ENCODE data around the gene TSHZ1. TPM values are rescaled to one million over a fixed set of nuclear protein-coding genes. Genes with fewer than 3 reads are reported as not detected.
A peak's percentile ranks its signal among the peaks of the same experiment; 100 is the strongest.

The TSHZ1 gene
- total RNA-seq, 1 donor: 10.5 TPM

GRCh38 chr18:75202696-75203365 lies 7.8 kb upstream of the TSHZ1 start:
- H4K20me1 ChIP-seq (ENCODE audit: insufficient read depth, low read length): peaks cover 25% of the 10 kb centered on the region
- H3K36me3 ChIP-seq (ENCODE audit: insufficient read depth, low read length): peaks cover 4% of the 10 kb centered on the region
- H3K27me3 ChIP-seq (ENCODE audit: insufficient read depth, low read length): no peaks in the 10 kb centered on the region
- no peak overlapping the region for H3K4me3 ChIP-seq (ENCODE audit: insufficient read depth, low read length)
- no peak overlapping the region for H3K4me2 ChIP-seq (ENCODE audit: insufficient read depth, low read length)
- no peak for TF ChIP-seq CTCF (IDR thresholded peaks at IDR 0.05; ENCODE audit: extremely low read depth, low read depth, low read length)
- DNase-seq (ENCODE audit: insufficient read length, low spot score, missing footprints): no peak
- H3K27ac ChIP-seq (ENCODE audit: low read depth, low read length): no peak overlapping the region
- H3K79me2 ChIP-seq (ENCODE audit: insufficient read depth, low read length): peaks cover 66% of the 10 kb centered on the region
- H3K9me3 ChIP-seq (ENCODE audit: low read depth, low read length): no peaks in the 10 kb centered on the region
- no peak overlapping the region for H2AFZ ChIP-seq (ENCODE audit: low read length)
- H3K4me1 ChIP-seq (ENCODE audit: insufficient read depth, low read length): peaks cover 25% of the 10 kb centered on the region

- Histone ChIP-seq H3K9me3 (ENCODE audit: low read depth, low read length) (no peaks in the 10 kb centered on the region), H3K27ac (ENCODE audit: low read depth, low read length) (no peak overlapping the region), H3K4me2 (ENCODE audit: insufficient read depth, low read length) (peak overlapping the region; percentile 72), H3K36me3 (ENCODE audit: insufficient read depth, low read length) (peaks cover 4% of the 10 kb centered on the region), H4K20me1 (ENCODE audit: insufficient read depth, low read length) (peaks cover 28% of the 10 kb centered on the region), H3K27me3 (ENCODE audit: insufficient read depth, low read length) (no peaks in the 10 kb centered on the region), H3K4me3 (ENCODE audit: insufficient read depth, low read length) (peak overlapping the region; percentile 67), H3K79me2 (ENCODE audit: insufficient read depth, low read length) (peaks cover 71% of the 10 kb centered on the region), H3K4me1 (ENCODE audit: insufficient read depth, low read length) (peaks cover 20% of the 10 kb centered on the region), H2AFZ (ENCODE audit: low read length) (no peak overlapping the region)
- no peak for TF ChIP-seq CTCF (IDR thresholded peaks at IDR 0.05; ENCODE audit: extremely low read depth, low read depth, low read length)
- peak; percentile 83 for DNase-seq (ENCODE audit: insufficient read length, low spot score, missing footprints)
Observed at GRCh38 chr18:75203416-75204268, 7.0 kb upstream of the TSHZ1 start.

GRCh38 chr18:75204269-75204731 lies 6.3 kb upstream of the TSHZ1 start:
- peak overlapping the region; percentile 47 for H2AFZ ChIP-seq (ENCODE audit: low read length)
- H4K20me1 ChIP-seq (ENCODE audit: insufficient read depth, low read length): peaks cover 28% of the 10 kb centered on the region
- peak; percentile 93 for DNase-seq (ENCODE audit: insufficient read length, low spot score, missing footprints)
- peaks cover 71% of the 10 kb centered on the region for H3K79me2 ChIP-seq (ENCODE audit: insufficient read depth, low read length)
- no peak for TF ChIP-seq CTCF (IDR thresholded peaks at IDR 0.05; ENCODE audit: extremely low read depth, low read depth, low read length)
- peaks cover 20% of the 10 kb centered on the region for H3K4me1 ChIP-seq (ENCODE audit: insufficient read depth, low read length)
- peak overlapping the region; percentile 72 for H3K4me2 ChIP-seq (ENCODE audit: insufficient read depth, low read length)
- H3K27ac ChIP-seq (ENCODE audit: low read depth, low read length): no peak overlapping the region
- no peaks in the 10 kb centered on the region for H3K27me3 ChIP-seq (ENCODE audit: insufficient read depth, low read length)
- peaks cover 4% of the 10 kb centered on the region for H3K36me3 ChIP-seq (ENCODE audit: insufficient read depth, low read length)
- H3K9me3 ChIP-seq (ENCODE audit: low read depth, low read length): no peaks in the 10 kb centered on the region
- H3K4me3 ChIP-seq (ENCODE audit: insufficient read depth, low read length): peak overlapping the region; percentile 67
